ENCODE results near the gene APOL3. TPM values are rescaled to one million over a fixed set of nuclear protein-coding genes. Genes with fewer than 3 reads are reported as not detected.

APOL3 gene
- total and polyA plus RNA-seq, 2 donors (not counting 3 experiments of a cell fraction or from before 2014, with no cell fraction given): 17.9 to 36.9 TPM

GRCh38 chr22:36145881-36146280 lies 14.7 kb downstream of the APOL3 start:
- Histone ChIP-seq H2AFZ (ENCODE audit: low read depth, low read length) (no peak overlapping the region), H3K4me1 (ENCODE audit: control insufficient read depth, extremely low read depth, insufficient read depth, low read length) (no peaks in the 10 kb centered on the region), H3K4me3 (replicated peaks in 1 of 3; ENCODE audit: insufficient read depth in 1 of 3, low read depth in 1 of 3, low read length in 3 of 3) (no peak overlapping the region), H3K27me3 (ENCODE audit: control insufficient read depth in 2 of 2, insufficient read depth in 2 of 2, low read length in 2 of 2) (peaks cover 0 to 2% of the 10 kb centered on the region in 2 experiments), H3K36me3 (ENCODE audit: control insufficient read depth in 2 of 2, extremely low read depth in 1 of 2, insufficient read depth in 2 of 2, low read length in 2 of 2) (peaks cover 0 to 13% of the 10 kb centered on the region in 2 experiments), H3K9me3 (replicated peaks; ENCODE audit: control insufficient read depth, insufficient read depth, low read length) (no peaks in the 10 kb centered on the region), H3K9ac (replicated peaks; ENCODE audit: extremely low read depth, insufficient read depth, low read length) (no peak overlapping the region), H3K4me2 (ENCODE audit: insufficient read depth, low read length) (no peak overlapping the region), H3K9me1 (replicated peaks; ENCODE audit: control insufficient read depth, extremely low read depth, insufficient read depth, low read length) (no peaks in the 10 kb centered on the region), H3K27ac (ENCODE audit: insufficient read depth, low read depth, low read length) (no peak overlapping the region), H4K20me1 (replicated peaks; ENCODE audit: control insufficient read depth, extremely low read depth, insufficient read depth, low read length) (no peaks in the 10 kb centered on the region), H3K79me2 (ENCODE audit: control insufficient read depth, insufficient read depth, low read length) (no peaks in the 10 kb centered on the region)
- FAIRE-seq (no peak), DNase-seq (ENCODE audit: low read depth, low spot score) (no peak)
- intact Hi-C loops (cut with micrococcal nuclease): loop anchor here (1.0 kb wide), 2 partner anchors 34 to 75 kb away; no protein-coding TSS in a partner anchor
- POLR2A ChIA-PET: no interaction called here
- dilution Hi-C loops (cut with MboI; ENCODE audit: extremely low pct_ligation_motif_present, low sequenced_read_pairs): no loop called here
- CTCF ChIA-PET: interaction anchor here (0.9 to 7.1 kb wide), 8 partner anchors 9 to 341 kb away, joined by 3 to 140 read pairs (median 4); no protein-coding TSS in a partner anchor
- TF ChIP-seq EZH2 (IDR thresholded peaks at IDR 0.05; ENCODE audit: borderline replicate concordance, low read depth, low read length, severe bottlenecking) (no peak), MYC (IDR thresholded peaks at IDR 0.05; ENCODE audit: low read depth, low read length) (no peak), POLR2AphosphoS5 (IDR thresholded peaks at IDR 0.05; ENCODE audit: insufficient read depth, low read depth, low read length) (no peak), JUN (IDR thresholded peaks at IDR 0.05; ENCODE audit: borderline replicate concordance, insufficient read depth, insufficient read length, low read depth) (no peak), FOS (IDR thresholded peaks at IDR 0.05; ENCODE audit: borderline replicate concordance, insufficient read depth, low read length) (no peak), POLR2A (IDR thresholded peaks at IDR 0.05; ENCODE audit: low read depth, low read length) (no peak), GATA2 (IDR thresholded peaks at IDR 0.05; ENCODE audit: insufficient read depth, insufficient read length, low read depth, low read length) (no peak), MAX (IDR thresholded peaks at IDR 0.05; ENCODE audit: insufficient read depth, insufficient read length) (no peak)
- TF ChIP-seq, protein P1, sequence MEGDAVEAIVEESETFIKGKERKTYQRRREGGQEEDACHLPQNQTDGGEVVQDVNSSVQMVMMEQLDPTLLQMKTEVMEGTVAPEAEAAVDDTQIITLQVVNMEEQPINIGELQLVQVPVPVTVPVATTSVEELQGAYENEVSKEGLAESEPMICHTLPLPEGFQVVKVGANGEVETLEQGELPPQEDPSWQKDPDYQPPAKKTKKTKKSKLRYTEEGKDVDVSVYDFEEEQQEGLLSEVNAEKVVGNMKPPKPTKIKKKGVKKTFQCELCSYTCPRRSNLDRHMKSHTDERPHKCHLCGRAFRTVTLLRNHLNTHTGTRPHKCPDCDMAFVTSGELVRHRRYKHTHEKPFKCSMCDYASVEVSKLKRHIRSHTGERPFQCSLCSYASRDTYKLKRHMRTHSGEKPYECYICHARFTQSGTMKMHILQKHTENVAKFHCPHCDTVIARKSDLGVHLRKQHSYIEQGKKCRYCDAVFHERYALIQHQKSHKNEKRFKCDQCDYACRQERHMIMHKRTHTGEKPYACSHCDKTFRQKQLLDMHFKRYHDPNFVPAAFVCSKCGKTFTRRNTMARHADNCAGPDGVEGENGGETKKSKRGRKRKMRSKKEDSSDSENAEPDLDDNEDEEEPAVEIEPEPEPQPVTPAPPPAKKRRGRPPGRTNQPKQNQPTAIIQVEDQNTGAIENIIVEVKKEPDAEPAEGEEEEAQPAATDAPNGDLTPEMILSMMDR (IDR thresholded peaks at IDR 0.05; ENCODE audit: extremely low read depth in 1 of 2, insufficient read depth in 1 of 2, low read depth in 1 of 2, low read length in 2 of 2): no peak
- no TSS peak for BruUV-seq (replicated peaks)

Data from endothelial cell of umbilical vein (primary cell).